Mammary epithelial cell (primary cell): ENCODE data around the gene EPO.

Source experiments
- EZH2 ChIP-seq: IDR thresholded peaks from 2 replicates; pipeline ENCODE4 v1.6.1; 2012; ENCODE audit warnings: low read length, inconsistent platforms, borderline replicate concordance
- TF ChIP-seq, protein P1 (sequence below), 2 donors: IDR thresholded peaks in 1 of 2; conservative IDR thresholded peaks in 1 of 2; 2 replicates each; pipeline ENCODE4 v1.5.1; 2011 to 2012; ENCODE audit warnings: inconsistent platforms in 2 of 2, low read length in 2 of 2, mild to moderate bottlenecking in 2 of 2, control low read depth in 1 of 2, low read depth in 1 of 2; ENCODE audit not compliant: insufficient read depth in 1 of 2; ENCODE audit errors: extremely low read depth in 1 of 2

DNA sequence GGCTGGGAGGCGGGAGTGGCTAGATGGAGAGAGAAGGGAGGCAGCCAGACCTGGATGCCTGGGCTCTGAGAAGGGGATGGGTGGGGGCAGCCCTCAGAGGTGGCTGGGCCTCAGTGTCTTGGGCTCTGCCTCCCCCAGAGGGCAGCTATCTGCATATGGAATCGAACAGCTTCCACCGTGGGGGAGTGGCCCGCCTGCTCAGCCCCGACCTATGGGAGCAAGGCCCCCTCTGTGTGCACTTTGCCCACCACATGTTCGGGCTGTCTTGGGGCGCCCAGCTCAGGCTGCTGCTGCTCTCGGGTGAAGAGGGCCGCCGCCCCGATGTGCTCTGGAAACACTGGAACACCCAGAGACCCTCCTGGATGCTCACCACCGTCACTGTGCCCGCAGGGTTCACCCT, 16.4 kb downstream of the EPO start:
- TF ChIP-seq, protein P1, sequence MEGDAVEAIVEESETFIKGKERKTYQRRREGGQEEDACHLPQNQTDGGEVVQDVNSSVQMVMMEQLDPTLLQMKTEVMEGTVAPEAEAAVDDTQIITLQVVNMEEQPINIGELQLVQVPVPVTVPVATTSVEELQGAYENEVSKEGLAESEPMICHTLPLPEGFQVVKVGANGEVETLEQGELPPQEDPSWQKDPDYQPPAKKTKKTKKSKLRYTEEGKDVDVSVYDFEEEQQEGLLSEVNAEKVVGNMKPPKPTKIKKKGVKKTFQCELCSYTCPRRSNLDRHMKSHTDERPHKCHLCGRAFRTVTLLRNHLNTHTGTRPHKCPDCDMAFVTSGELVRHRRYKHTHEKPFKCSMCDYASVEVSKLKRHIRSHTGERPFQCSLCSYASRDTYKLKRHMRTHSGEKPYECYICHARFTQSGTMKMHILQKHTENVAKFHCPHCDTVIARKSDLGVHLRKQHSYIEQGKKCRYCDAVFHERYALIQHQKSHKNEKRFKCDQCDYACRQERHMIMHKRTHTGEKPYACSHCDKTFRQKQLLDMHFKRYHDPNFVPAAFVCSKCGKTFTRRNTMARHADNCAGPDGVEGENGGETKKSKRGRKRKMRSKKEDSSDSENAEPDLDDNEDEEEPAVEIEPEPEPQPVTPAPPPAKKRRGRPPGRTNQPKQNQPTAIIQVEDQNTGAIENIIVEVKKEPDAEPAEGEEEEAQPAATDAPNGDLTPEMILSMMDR (conservative IDR thresholded peaks at IDR 0.05 in 1 of 2, IDR thresholded peaks at IDR 0.05 in 1 of 2; ENCODE audit: extremely low read depth in 1 of 2, insufficient read depth in 1 of 2, low read depth in 1 of 2, low read length in 2 of 2) = no peak
- no peak for TF ChIP-seq EZH2
